DOHH2 (cell line): ENCODE measurements around the gene SRD5A1.

Source experiments
- H3F3A ChIP-seq: fragments of 200-600 bp; sonication (generic), shearing (Covaris generic); 2 replicates; pipeline ENCODE4 v1.6.0; 2016; ENCODE audit warnings: antibody characterized with exemption, mild to moderate bottlenecking; ENCODE audit not compliant: control insufficient read depth, insufficient read depth
- H3K27ac ChIP-seq: fragments of 200-600 bp; sonication (generic); 2 replicates; pipeline ENCODE4 v1.5.1; 2014; ENCODE audit warnings: low read depth, mild to moderate bottlenecking, low read length, moderate library complexity
- H3K27me3 ChIP-seq: fragments of 200-600 bp; sonication (generic); 2 replicates; pipeline ENCODE4 v1.6.1; 2014; ENCODE audit warnings: mild to moderate bottlenecking, low read length, mixed read lengths; ENCODE audit not compliant: control insufficient read depth
- H3K36me3 ChIP-seq: fragments of 200-600 bp; sonication (generic); 2 replicates; pipeline ENCODE4 v1.6.1; 2014; ENCODE audit warnings: mild to moderate bottlenecking, low read length, moderate library complexity, mixed read lengths; ENCODE audit not compliant: control insufficient read depth
- H3K4me1 ChIP-seq: fragments of 200-600 bp; sonication (generic); 2 replicates; pipeline ENCODE4 v1.6.1; 2014; ENCODE audit warnings: mild to moderate bottlenecking, low read length, mixed read lengths; ENCODE audit not compliant: control insufficient read depth
- H3K4me2 ChIP-seq: fragments of 200-600 bp; sonication (generic); 2 replicates; pipeline ENCODE4 v1.6.0; 2014; ENCODE audit warnings: mild to moderate bottlenecking, low read length, moderate library complexity
- H3K4me3 ChIP-seq: fragments of 200-600 bp; sonication (generic); 2 replicates; pipeline ENCODE4 v1.5.1; 2014; ENCODE audit warnings: mild to moderate bottlenecking, low read length, mixed read lengths
- H3K79me2 ChIP-seq: fragments of 200-600 bp; sonication (generic); 2 replicates; pipeline ENCODE4 v1.6.1; 2014; ENCODE audit warnings: mild to moderate bottlenecking, low read length, mixed read lengths; ENCODE audit not compliant: control insufficient read depth
- H3K9me2 ChIP-seq: fragments of 200-600 bp; sonication (generic); replicated peaks from 2 replicates; pipeline ENCODE4 v1.6.1; 2014; ENCODE audit warnings: mild to moderate bottlenecking, low read length, mixed read lengths; ENCODE audit not compliant: control insufficient read depth
- H3K9me3 ChIP-seq: fragments of 200-600 bp; sonication (generic); 2 replicates; pipeline ENCODE4 v1.6.1; 2014; ENCODE audit warnings: antibody characterized with exemption, low read length, mixed read lengths; ENCODE audit not compliant: control insufficient read depth, insufficient read depth
- H4K20me1 ChIP-seq: fragments of 200-600 bp; sonication (generic); 2 replicates; pipeline ENCODE4 v1.6.0; 2014; ENCODE audit warnings: low read depth, mild to moderate bottlenecking, antibody characterized with exemption, low read length, moderate library complexity; ENCODE audit not compliant: control insufficient read depth, insufficient read depth
- EZH2phosphoT487 ChIP-seq: fragments of 200-600 bp; sonication (generic); IDR thresholded peaks from 2 replicates; pipeline ENCODE4 v1.6.1; 2017; ENCODE audit warnings: borderline replicate concordance, mild to moderate bottlenecking, antibody characterized with exemption, low read length, moderate library complexity, mixed read lengths
- TF ChIP-seq, protein P1 (sequence below): fragments of 200-600 bp; sonication (generic); IDR thresholded peaks from one replicate; pipeline ENCODE4 v1.5.1; 2014; ENCODE audit warnings: antibody characterized with exemption, mild to moderate bottlenecking, low read depth, low read length; ENCODE audit not compliant: poor library complexity, severe bottlenecking

Gene SRD5A1

DNA sequence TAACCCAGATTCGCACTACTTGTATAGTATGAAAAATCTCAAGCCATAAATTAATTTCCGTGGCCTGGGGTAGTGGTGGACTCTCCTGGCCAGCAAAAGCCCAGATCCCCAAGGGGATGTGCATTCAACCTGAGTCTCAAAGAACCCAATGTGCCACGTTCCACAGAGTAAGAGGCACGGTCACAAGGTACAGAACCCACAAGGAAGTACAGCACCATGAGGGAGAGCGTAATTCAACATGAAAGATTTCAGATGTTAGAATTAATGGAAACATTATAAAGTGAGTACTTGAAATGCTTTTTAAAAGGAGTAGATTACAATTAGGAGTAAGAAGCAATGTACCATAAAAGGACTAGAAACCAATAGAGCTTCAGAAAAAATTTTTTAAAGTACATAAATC lies 23.4 kb downstream of the SRD5A1 start:
- H3K4me3 ChIP-seq = no peak overlapping the region
- H3K9me3 ChIP-seq = no peaks in the 10 kb centered on the region; the same call in 1 of the 2 replicates
- H3K27me3 ChIP-seq = no peaks in the 10 kb centered on the region
- H3K79me2 ChIP-seq = no peaks in the 10 kb centered on the region
- 0 out of 2 replicates have a peak, but pooled peaks cover 2% of the 10 kb centered on the region for H3F3A ChIP-seq
- no peak overlapping the region for H3K4me2 ChIP-seq
- no peak overlapping the region for H3K27ac ChIP-seq
- peaks cover 28% of the 10 kb centered on the region for H3K4me1 ChIP-seq
- H3K36me3 ChIP-seq = peaks cover 42% of the 10 kb centered on the region
- H4K20me1 ChIP-seq = no peaks in the 10 kb centered on the region
- TF ChIP-seq, protein P1, sequence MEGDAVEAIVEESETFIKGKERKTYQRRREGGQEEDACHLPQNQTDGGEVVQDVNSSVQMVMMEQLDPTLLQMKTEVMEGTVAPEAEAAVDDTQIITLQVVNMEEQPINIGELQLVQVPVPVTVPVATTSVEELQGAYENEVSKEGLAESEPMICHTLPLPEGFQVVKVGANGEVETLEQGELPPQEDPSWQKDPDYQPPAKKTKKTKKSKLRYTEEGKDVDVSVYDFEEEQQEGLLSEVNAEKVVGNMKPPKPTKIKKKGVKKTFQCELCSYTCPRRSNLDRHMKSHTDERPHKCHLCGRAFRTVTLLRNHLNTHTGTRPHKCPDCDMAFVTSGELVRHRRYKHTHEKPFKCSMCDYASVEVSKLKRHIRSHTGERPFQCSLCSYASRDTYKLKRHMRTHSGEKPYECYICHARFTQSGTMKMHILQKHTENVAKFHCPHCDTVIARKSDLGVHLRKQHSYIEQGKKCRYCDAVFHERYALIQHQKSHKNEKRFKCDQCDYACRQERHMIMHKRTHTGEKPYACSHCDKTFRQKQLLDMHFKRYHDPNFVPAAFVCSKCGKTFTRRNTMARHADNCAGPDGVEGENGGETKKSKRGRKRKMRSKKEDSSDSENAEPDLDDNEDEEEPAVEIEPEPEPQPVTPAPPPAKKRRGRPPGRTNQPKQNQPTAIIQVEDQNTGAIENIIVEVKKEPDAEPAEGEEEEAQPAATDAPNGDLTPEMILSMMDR = no peak
- no peak for TF ChIP-seq EZH2phosphoT487
- no peaks in the 10 kb centered on the region for H3K9me2 ChIP-seq

DNA sequence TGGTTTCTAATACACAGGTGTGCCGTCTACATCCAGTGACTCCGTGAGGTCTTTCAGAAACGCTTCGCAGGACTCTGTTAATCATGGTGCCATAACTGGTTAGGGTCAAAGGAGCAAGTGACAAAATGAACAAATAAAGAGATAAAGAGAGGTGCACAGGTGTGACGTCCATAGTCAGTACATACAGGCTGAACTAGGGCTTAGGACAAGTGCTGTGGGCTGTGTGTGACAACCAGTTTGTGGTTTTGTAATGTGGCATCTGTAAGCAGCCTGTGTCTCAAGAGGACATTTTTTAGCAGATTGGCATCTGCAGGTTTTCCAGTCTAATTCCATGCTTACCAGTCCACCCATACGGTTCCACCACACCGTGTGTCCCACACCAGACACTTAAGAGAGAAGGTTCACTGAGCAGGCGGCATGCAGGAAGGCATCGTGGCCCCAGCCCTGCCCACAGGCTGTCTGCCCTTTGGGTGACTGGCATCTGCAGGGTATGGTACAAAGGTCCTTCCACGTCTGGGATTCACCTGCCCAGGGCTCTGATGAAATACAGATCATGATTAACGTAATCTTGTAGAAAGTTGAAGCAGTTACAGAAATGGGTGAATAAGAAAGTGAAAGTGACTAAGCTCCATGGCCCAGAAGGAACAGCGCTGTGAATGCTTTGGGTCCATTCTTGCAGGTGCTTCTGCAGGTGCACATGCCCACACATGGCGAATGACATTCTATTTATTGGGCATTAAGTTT lies 26.9 kb downstream of the SRD5A1 start:
- H3K4me2 ChIP-seq = peak overlapping the region; percentile 67
- no peaks in the 10 kb centered on the region for H3K9me2 ChIP-seq
- H3K36me3 ChIP-seq = peaks cover 36% of the 10 kb centered on the region
- H3K4me3 ChIP-seq = peak overlapping the region; percentile 59
- peaks cover 19% of the 10 kb centered on the region for H3K4me1 ChIP-seq
- no peaks in the 10 kb centered on the region for H3K79me2 ChIP-seq
- H3K9me3 ChIP-seq = no peaks in the 10 kb centered on the region; the same call in 1 of the 2 replicates
- TF ChIP-seq, protein P1 = no peak
- TF ChIP-seq EZH2phosphoT487 = no peak
- H4K20me1 ChIP-seq = no peaks in the 10 kb centered on the region
- 0 out of 2 replicates have a peak, but pooled peaks cover 2% of the 10 kb centered on the region for H3F3A ChIP-seq
- peak overlapping the region; percentile 53 for H3K27ac ChIP-seq
- H3K27me3 ChIP-seq = no peaks in the 10 kb centered on the region

DNA sequence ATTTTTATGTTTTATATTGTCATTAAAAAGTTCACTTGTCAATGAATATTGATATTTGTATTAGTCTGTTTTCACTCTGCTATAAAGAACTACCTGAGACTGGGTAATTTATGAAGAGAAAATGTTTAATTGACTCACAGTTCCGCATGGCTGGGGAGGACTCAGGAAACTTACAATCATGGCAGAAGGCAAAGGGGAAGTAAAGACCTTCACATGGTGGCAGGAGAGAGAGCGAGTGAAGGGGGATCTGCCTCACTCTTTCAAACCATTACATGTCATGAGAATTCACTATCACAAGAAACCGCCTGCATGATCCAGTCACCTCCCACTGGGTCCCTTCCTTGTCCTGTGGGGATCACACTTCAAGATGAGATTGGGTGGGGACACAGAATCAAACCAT lies 27.4 kb downstream of the SRD5A1 start:
- H3K79me2 ChIP-seq = no peaks in the 10 kb centered on the region
- H3K27ac ChIP-seq = peak overlapping the region; percentile 53; the same call in 1 of the 2 replicates
- H3K9me3 ChIP-seq = no peaks in the 10 kb centered on the region; the same call in 1 of the 2 replicates
- no peaks in the 10 kb centered on the region for H3K9me2 ChIP-seq
- H3K4me3 ChIP-seq = peak overlapping the region; percentile 59
- peaks cover 31% of the 10 kb centered on the region for H3K36me3 ChIP-seq
- H4K20me1 ChIP-seq = no peaks in the 10 kb centered on the region
- H3K4me2 ChIP-seq = peak overlapping the region; percentile 67
- peaks cover 19% of the 10 kb centered on the region for H3K4me1 ChIP-seq
- H3K27me3 ChIP-seq = no peaks in the 10 kb centered on the region
- 0 out of 2 replicates have a peak, but pooled peaks cover 2% of the 10 kb centered on the region for H3F3A ChIP-seq
- TF ChIP-seq EZH2phosphoT487 = no peak
- TF ChIP-seq, protein P1 = no peak
